ENCODE results near the gene TUBA4B. TPM values are rescaled to one million over a fixed set of nuclear protein-coding genes. Genes with fewer than 3 reads are reported as not detected.

Gene TUBA4B
- total RNA-seq, 1 donor from 2014 or later: not detected

DNA sequence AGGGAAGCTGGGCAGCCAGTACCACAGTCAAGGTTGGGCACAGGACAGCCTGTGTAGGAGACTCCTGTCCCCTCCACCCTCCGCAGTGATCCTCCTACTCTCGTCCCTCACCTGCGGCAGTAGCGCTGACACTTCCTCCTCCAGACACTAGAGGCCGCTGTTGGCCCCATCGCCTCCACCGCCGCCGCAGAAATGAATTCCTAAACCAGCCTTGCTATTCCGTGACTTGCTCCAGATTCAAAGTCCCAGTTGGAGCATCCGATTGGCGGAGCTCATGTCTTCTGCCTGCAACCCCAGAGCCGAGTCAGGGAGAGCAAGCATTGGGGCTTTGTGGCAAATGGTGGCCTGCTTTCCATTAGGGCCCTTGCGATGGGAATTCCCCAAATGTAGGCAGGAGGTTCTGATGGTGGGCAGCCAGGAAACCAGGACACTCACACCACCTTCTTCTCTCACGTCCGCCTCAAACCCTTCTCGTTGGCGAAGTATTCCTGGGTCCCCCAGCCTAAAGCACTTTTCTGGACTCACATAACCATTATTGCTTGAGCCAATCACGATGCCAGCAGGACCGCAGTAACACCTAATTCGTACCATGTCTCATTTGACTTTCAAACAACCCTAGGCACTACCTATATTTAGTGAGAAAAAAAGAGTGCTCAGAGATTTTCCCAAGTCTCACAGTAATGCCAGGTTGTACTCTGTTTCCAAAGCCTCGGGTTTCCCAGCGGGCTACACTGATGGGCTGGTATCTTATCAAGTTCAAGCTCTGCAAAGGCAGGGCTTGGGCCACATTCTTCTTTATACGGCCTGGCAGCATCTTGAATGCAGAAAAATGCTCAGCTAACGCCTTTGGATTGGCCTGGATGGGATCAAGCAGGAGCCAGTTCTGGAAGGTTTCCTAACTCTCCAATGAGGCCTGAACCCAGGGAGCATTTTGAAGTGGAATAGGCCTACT lies 24.9 kb downstream of the TUBA4B start:
- DNase-seq (ENCODE audit: extremely low spot score, unreplicated experiment): peak; percentile 84
- TF ChIP-seq CTCF (conservative IDR thresholded peaks at IDR 0.05): peak; percentile 95
- Mint-ChIP-seq H3K27ac (peak overlapping the region; percentile 97), H3K4me1 (ENCODE audit: unreplicated experiment) (peaks cover 15% of the 10 kb centered on the region), H3K36me3 (peaks cover 3% of the 10 kb centered on the region), H3K9me3 (no peaks in the 10 kb centered on the region), H3K27me3 (peaks cover 17% of the 10 kb centered on the region), H3K4me3 (peak overlapping the region; percentile 96)

DNA sequence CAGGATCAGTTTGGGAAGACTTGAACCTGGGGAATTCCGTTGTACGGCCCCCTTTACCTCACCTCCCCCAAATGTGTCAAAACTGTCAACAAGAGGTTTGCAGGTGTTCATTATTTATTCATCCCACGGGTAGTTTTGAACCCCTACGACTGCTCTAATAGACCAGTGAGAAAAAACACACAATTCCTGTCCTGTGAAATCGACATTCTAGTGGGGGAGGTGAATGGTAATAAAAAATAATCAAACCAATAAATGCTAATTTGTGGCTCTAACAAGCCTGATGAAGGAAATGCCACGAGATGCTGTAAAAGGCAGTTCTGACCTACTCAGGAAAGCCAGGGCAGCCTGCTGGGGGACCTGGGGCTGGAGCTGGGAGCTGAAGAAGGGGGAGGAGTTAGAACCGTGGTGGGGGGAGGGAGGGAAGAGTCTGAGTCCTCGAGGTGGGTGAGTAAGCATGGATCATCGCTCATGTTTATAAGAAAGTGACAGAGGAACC lies 25.7 kb downstream of the TUBA4B start:
- DNase-seq (ENCODE audit: extremely low spot score, unreplicated experiment): no peak
- Mint-ChIP-seq H3K9me3 (no peaks in the 10 kb centered on the region), H3K27ac (peak overlapping the region; percentile 97), H3K27me3 (peaks cover 14% of the 10 kb centered on the region), H3K4me1 (ENCODE audit: unreplicated experiment) (peaks cover 15% of the 10 kb centered on the region), H3K4me3 (peak overlapping the region; percentile 96), H3K36me3 (peaks cover 5% of the 10 kb centered on the region)
- no peak for TF ChIP-seq CTCF (conservative IDR thresholded peaks at IDR 0.05)

DNA sequence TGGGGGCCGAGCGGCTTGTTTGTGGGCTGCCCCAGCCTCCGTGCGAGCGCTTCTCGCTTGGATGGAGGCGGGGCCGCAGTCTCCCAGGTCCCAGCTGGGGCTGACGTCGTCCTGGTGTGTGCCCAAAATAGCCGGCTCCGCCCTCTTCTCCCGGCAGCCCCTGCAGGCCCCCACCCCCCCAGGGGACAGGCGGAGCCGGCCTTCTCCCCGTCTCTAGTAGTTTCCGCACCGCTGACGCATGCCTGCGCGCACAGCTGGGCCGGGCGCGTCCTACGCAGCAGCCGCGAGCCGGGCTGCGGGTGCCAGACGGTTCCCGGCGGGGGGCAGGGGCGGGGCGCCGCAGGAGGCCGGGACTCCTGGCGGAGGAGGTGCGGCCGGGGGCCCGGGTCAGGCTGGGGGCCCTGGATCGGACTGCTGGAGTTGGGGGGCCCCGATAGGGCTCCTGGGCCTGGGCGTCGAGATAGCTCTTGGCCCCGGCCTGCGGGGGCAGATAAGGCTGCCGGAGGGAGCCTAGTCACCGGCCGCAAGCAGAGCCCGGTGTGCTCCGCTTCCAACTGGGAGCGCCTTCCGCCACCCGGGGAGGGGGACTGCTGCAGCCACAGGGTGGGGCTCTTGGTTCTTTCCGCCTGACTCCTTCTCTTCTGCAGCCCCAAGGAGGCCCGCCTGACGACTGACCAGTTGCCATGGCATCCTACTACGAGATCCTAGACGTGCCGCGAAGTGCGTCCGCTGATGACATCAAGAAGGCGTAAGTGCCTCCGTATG lies 26.3 kb downstream of the TUBA4B start, which contains the start of gene DNAJB2:
Gene DNAJB2 (plus strand): TSS at position 216 of the 765 bp plus-strand sequence. CDS start 468 bp downstream, at position 684.
- Mint-ChIP-seq H3K27ac (peak within 1 kb of the TSS; percentile 97), H3K4me1 (ENCODE audit: unreplicated experiment) (peaks cover 15% of the 10 kb centered on the region), H3K36me3 (peaks cover 5% of the 10 kb centered on the region), H3K4me3 (peak within 1 kb of the TSS; percentile 96), H3K9me3 (no peaks in the 10 kb centered on the region), H3K27me3 (peaks cover 11% of the 10 kb centered on the region)
- DNase-seq (ENCODE audit: extremely low spot score, unreplicated experiment): peak; percentile 97
- TF ChIP-seq CTCF (conservative IDR thresholded peaks at IDR 0.05): peak; percentile 23

GRCh38 chr2:219279916-219280516 lies 27.0 kb downstream of the TUBA4B start:
- H3K36me3 Mint-ChIP-seq: peaks cover 5% of the 10 kb centered on the region
- no peak for DNase-seq (ENCODE audit: extremely low spot score, unreplicated experiment)
- H3K27me3 Mint-ChIP-seq: peaks cover 4% of the 10 kb centered on the region
- H3K4me1 Mint-ChIP-seq (ENCODE audit: unreplicated experiment): peaks cover 15% of the 10 kb centered on the region
- H3K9me3 Mint-ChIP-seq: no peaks in the 10 kb centered on the region
- H3K27ac Mint-ChIP-seq: peak overlapping the region; percentile 97
- TF ChIP-seq CTCF (conservative IDR thresholded peaks at IDR 0.05): no peak
- peak overlapping the region; percentile 96 for H3K4me3 Mint-ChIP-seq

DNA sequence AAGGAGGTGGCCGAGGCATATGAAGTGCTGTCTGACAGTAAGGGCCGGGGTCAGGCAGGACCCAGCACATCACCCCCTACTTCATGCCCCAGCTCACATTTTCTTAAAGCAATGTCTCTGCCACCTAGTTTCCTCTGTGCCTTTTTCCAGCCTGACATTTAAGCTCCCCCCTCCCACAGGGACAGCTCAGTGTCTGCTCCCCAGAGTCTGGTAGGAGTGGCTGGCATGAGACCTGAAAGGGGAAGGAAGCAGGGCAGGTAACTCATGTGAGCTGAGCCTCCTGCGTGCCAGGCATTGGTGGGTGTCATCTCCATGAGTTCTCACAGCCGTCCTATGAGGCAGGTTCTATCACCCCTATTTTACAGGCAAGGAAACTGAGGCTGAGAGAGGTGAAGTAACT lies 27.6 kb downstream of the TUBA4B start:
- TF ChIP-seq CTCF (conservative IDR thresholded peaks at IDR 0.05): no peak
- Mint-ChIP-seq H3K4me3 (peak overlapping the region; percentile 96), H3K27me3 (peaks cover 4% of the 10 kb centered on the region), H3K9me3 (no peaks in the 10 kb centered on the region), H3K27ac (peak overlapping the region; percentile 97), H3K4me1 (ENCODE audit: unreplicated experiment) (peaks cover 15% of the 10 kb centered on the region), H3K36me3 (peaks cover 5% of the 10 kb centered on the region)
- DNase-seq (ENCODE audit: extremely low spot score, unreplicated experiment): no peak

Data from type B pancreatic cell (in vitro differentiated cells).